ENCODE results near the gene SOS2. TPM values are rescaled to one million over a fixed set of nuclear protein-coding genes. Genes with fewer than 3 reads are reported as not detected.
"Not testable (repeated sequence)": the region's sequence is repeated elsewhere in the genome, so short reads cannot be mapped to it uniquely, and the experiment has no call there.

SOS2 gene
- polyA plus RNA-seq, 1 donor from 2014 or later: 25.9 TPM

- Histone ChIP-seq H3K9me3 (ENCODE audit: low read length) (no peaks in the 10 kb centered on the region), H3K4me3 (ENCODE audit: low read length) (no peak overlapping the region), H3K9ac (ENCODE audit: low read length) (no peak overlapping the region), H3K36me3 (ENCODE audit: insufficient read depth, low read length) (peaks cover 4% of the 10 kb centered on the region), H4K20me1 (ENCODE audit: insufficient read depth) (no peaks in the 10 kb centered on the region), H3F3A (ENCODE audit: insufficient read depth, low read length, poor library complexity, severe bottlenecking) (no peaks in the 10 kb centered on the region), H3K27ac (ENCODE audit: low read length) (no peak overlapping the region), H3K4me2 (ENCODE audit: low read length) (no peak overlapping the region), H3K9me2 (ENCODE audit: insufficient read depth, low read length) (no peaks in the 10 kb centered on the region), H2AFZ (ENCODE audit: low read depth, low read length) (no peak overlapping the region), H3K27me3 (ENCODE audit: insufficient read depth, low read depth, low read length) (no peaks in the 10 kb centered on the region), H3K79me2 (replicated peaks; ENCODE audit: insufficient read depth, low read length) (no peaks in the 10 kb centered on the region)
- TF ChIP-seq CTCF (IDR thresholded peaks at IDR 0.05; ENCODE audit: poor library complexity, severe bottlenecking) (no peak), REST (IDR thresholded peaks at IDR 0.05; ENCODE audit: borderline replicate concordance) (no peak), EZH2 (IDR thresholded peaks at IDR 0.05; ENCODE audit: borderline replicate concordance, insufficient read depth, low read length, poor library complexity, severe bottlenecking) (no peak), EP300 (conservative IDR thresholded peaks at IDR 0.05; ENCODE audit: poor library complexity, severe bottlenecking) (no peak), SMC3 (conservative IDR thresholded peaks at IDR 0.05; ENCODE audit: poor library complexity) (no peak), RAD21 (conservative IDR thresholded peaks at IDR 0.05) (no peak), TAF1 (IDR thresholded peaks at IDR 0.05; ENCODE audit: low read depth) (no peak), MXI1 (conservative IDR thresholded peaks at IDR 0.05; ENCODE audit: poor library complexity, severe bottlenecking) (no peak), POLR2AphosphoS5 (IDR thresholded peaks at IDR 0.05) (no peak)
Measured at GRCh38 chr14:50173891-50174290, 57.5 kb downstream of the SOS2 start.

GRCh38 chr14:50171895-50172294 is 59.5 kb downstream of the SOS2 start:
- TF ChIP-seq EZH2 (IDR thresholded peaks at IDR 0.05; ENCODE audit: borderline replicate concordance, insufficient read depth, low read length, poor library complexity, severe bottlenecking) (no peak), RAD21 (conservative IDR thresholded peaks at IDR 0.05) (no peak), EP300 (conservative IDR thresholded peaks at IDR 0.05; ENCODE audit: poor library complexity, severe bottlenecking) (no peak), REST (IDR thresholded peaks at IDR 0.05; ENCODE audit: borderline replicate concordance) (no peak), TAF1 (IDR thresholded peaks at IDR 0.05; ENCODE audit: low read depth) (no peak)
- Histone ChIP-seq H3K9me3 (ENCODE audit: low read length) (no peaks in the 10 kb centered on the region), H3K9me2 (ENCODE audit: insufficient read depth, low read length) (no peaks in the 10 kb centered on the region), H3K36me3 (ENCODE audit: insufficient read depth, low read length) (peaks cover 4% of the 10 kb centered on the region), H2AFZ (ENCODE audit: low read depth, low read length) (no peak overlapping the region), H3F3A (ENCODE audit: insufficient read depth, low read length, poor library complexity, severe bottlenecking) (no peaks in the 10 kb centered on the region), H3K9ac (ENCODE audit: low read length) (no peak overlapping the region), H3K4me2 (ENCODE audit: low read length) (no peak overlapping the region), H3K4me3 (ENCODE audit: low read length) (no peak overlapping the region), H3K27me3 (ENCODE audit: insufficient read depth, low read depth, low read length) (no peaks in the 10 kb centered on the region), H3K27ac (ENCODE audit: low read length) (no peak overlapping the region), H3K79me2 (replicated peaks; ENCODE audit: insufficient read depth, low read length) (no peaks in the 10 kb centered on the region), H4K20me1 (ENCODE audit: insufficient read depth) (no peaks in the 10 kb centered on the region)

- not testable (repeated sequence) for H3K79me2 ChIP-seq (replicated peaks; ENCODE audit: insufficient read depth, low read length); H3K4me3 ChIP-seq (ENCODE audit: low read length); H3K4me2 ChIP-seq (ENCODE audit: low read length); H3K27ac ChIP-seq (ENCODE audit: low read length); H3K9me2 ChIP-seq (ENCODE audit: insufficient read depth, low read length); H4K20me1 ChIP-seq (ENCODE audit: insufficient read depth); H3K9ac ChIP-seq (ENCODE audit: low read length); H3F3A ChIP-seq (ENCODE audit: insufficient read depth, low read length, poor library complexity, severe bottlenecking); H2AFZ ChIP-seq (ENCODE audit: low read depth, low read length); H3K9me3 ChIP-seq (ENCODE audit: low read length); H3K36me3 ChIP-seq (ENCODE audit: insufficient read depth, low read length); H3K27me3 ChIP-seq (ENCODE audit: insufficient read depth, low read depth, low read length)
Measured at GRCh38 chr14:50167381-50167780, 64.0 kb downstream of the SOS2 start.

Data from neural cell (in vitro differentiated cells).